ENCODE results near the gene CAB39L. TPM values are rescaled to one million over a fixed set of nuclear protein-coding genes. Genes with fewer than 3 reads are reported as not detected.
A peak's percentile ranks its signal among the peaks of the same experiment; 100 is the strongest.

CAB39L gene
- total and polyA plus RNA-seq, 2 of the 4 experiments (the other 2 are of a cell fraction), result 8.5 to 16.7 TPM

GRCh38 chr13:49354719-49355118, 89.1 kb downstream of the CAB39L start:
- H2AFZ ChIP-seq (replicated peaks; ENCODE audit: low read length, poor library complexity), result no peak overlapping the region
- H4K91ac ChIP-seq (ENCODE audit: insufficient read depth, low read depth, low read length), result no peak overlapping the region
- peaks cover 5% of the 10 kb centered on the region for H3K9me3 ChIP-seq (ENCODE audit: control insufficient read depth, insufficient read depth, low read length)
- H3K4me1 ChIP-seq (ENCODE audit: control insufficient read depth, insufficient read depth, low read length), result peaks cover 9% of the 10 kb centered on the region
- no peak overlapping the region for H3K56ac ChIP-seq (ENCODE audit: extremely low read depth, insufficient read depth, low read length)
- H2AK5ac ChIP-seq (ENCODE audit: low read depth, low read length), result no peak overlapping the region
- H3K27me3 ChIP-seq (ENCODE audit: control insufficient read depth, insufficient read depth, low read length), result no peaks in the 10 kb centered on the region
- H4K20me1 ChIP-seq (ENCODE audit: insufficient read depth, low read length), result no peaks in the 10 kb centered on the region
- BruUV-seq (replicated peaks), result no TSS peak
- no peak overlapping the region for H3K14ac ChIP-seq (replicated peaks; ENCODE audit: low read depth, low read length)
- dilution Hi-C loops (cut with HindIII; ENCODE audit: low sequenced_read_pairs, unreplicated experiment), result no loop called here
- peak overlapping the region; percentile 9; the same call in 1 of the 2 replicates for H3K18ac ChIP-seq (ENCODE audit: low read depth, low read length)
- no peaks in the 10 kb centered on the region; the same call in 1 of the 2 replicates for H3K36me3 ChIP-seq (ENCODE audit: control insufficient read depth, insufficient read depth, low read length)
- H3K9ac ChIP-seq (ENCODE audit: low read depth, low read length), result no peak overlapping the region
- intact Hi-C loops (cut with micrococcal nuclease), result loop anchor here (5.0 kb wide), 1 partner anchor 42 kb away; no protein-coding TSS in a partner anchor
- CTCF ChIA-PET, result no interaction called here
- H3K4me3 ChIP-seq (ENCODE audit: insufficient read depth, low read depth, low read length), result no peak overlapping the region
- no peaks in the 10 kb centered on the region for H3K9me1 ChIP-seq (ENCODE audit: insufficient read depth, low read length)
- DNase-seq (no peak), ATAC-seq (ENCODE audit: low read depth) (no peak)
- no peak for TF ChIP-seq CEBPB (IDR thresholded peaks at IDR 0.05; ENCODE audit: low read depth, low read length)
- 0 out of 3 replicates have a peak overlapping the region, but pooled peaks have one; percentile 7 for H2BK15ac ChIP-seq (ENCODE audit: low read depth, low read length)
- peak overlapping the region; percentile 70 for H2BK120ac ChIP-seq (ENCODE audit: low read depth, low read length)
- WGBS, 2 experiments (ENCODE audit: extremely low coverage in 2 of 2, insufficient read length in 1 of 2), result no CpG with 5 or more reads among the region's 1 CpG
- H3K23ac ChIP-seq (ENCODE audit: low read depth, low read length), result no peak overlapping the region
- in situ Hi-C loops (cut with MboI; ENCODE audit: low sequenced_read_pairs), result no loop called here
- H4K5ac ChIP-seq (ENCODE audit: low read depth, low read length), result peak overlapping the region; percentile 42; the same call in 1 of the 2 replicates
- H2BK5ac ChIP-seq (ENCODE audit: low read depth, low read length, poor library complexity, severe bottlenecking), result peak overlapping the region; percentile 5
- no peak overlapping the region for H3K4me2 ChIP-seq (ENCODE audit: low read depth, low read length)
- peaks cover 0 to 8% of the 10 kb centered on the region in 2 experiments; a peak in 1 of 4 replicates for H3K79me1 ChIP-seq (ENCODE audit: low read depth in 1 of 2, low read length in 2 of 2)
- H2AK9ac ChIP-seq (replicated peaks; ENCODE audit: low read depth, low read length, poor library complexity), result no peak overlapping the region
- POLR2A ChIA-PET (ENCODE audit: unreplicated experiment), result no interaction called here
- H2BK20ac ChIP-seq (ENCODE audit: low read depth, low read length), result peak overlapping the region; percentile 48; the same call in 1 of the 2 replicates
- H3K27ac ChIP-seq (ENCODE audit: insufficient read depth, low read length), result no peak overlapping the region
- H3K4ac ChIP-seq (ENCODE audit: low read depth, low read length), result peak overlapping the region; percentile 6; the same call in 1 of the 2 replicates
- no peak overlapping the region for H4K8ac ChIP-seq (ENCODE audit: low read depth in 2 of 2, low read length in 2 of 2)
